DMS153 treated with DMSO at 0.1 percent for 48 hours (cell line): Measurements from ENCODE around the gene PRPF18.
A peak's percentile ranks its signal among the peaks of the same experiment; 100 is the strongest.
"Not testable (repeated sequence)": the region's sequence is repeated elsewhere in the genome, so short reads cannot be mapped to it uniquely, and the experiment has no call there.

Source experiments
- DNase-seq: peaks from one replicate; lab custom pipeline; 2025; ENCODE audit not compliant: unreplicated experiment; lab: John Stamatoyannopoulos, UW

Gene PRPF18

GRCh38 chr10:13586676-13587355, at the start of gene PRPF18:
Gene PRPF18, plus strand, starts transcription at chr10:13586965. Its CDS starts 122 bp downstream, at chr10:13587087.
- peak; percentile 56 for DNase-seq

GRCh38 chr10:13537985-13538384, 48.8 kb upstream of the PRPF18 start:
- not testable (repeated sequence) for DNase-seq

GRCh38 chr10:13542533-13542932, 44.2 kb upstream of the PRPF18 start:
- no peak for DNase-seq

GRCh38 chr10:13550802-13551201, 36.0 kb upstream of the PRPF18 start:
- no peak for DNase-seq

GRCh38 chr10:13555884-13556510, 30.8 kb upstream of the PRPF18 start:
- DNase-seq: no peak

GRCh38 chr10:13559124-13559700, 27.6 kb upstream of the PRPF18 start:
- no peak for DNase-seq

- DNase-seq: no peak
These were observed 26.2 kb upstream of the PRPF18 start for GRCh38 chr10:13560597-13560996.

GRCh38 chr10:13563481-13564445, 23.0 kb upstream of the PRPF18 start:
- DNase-seq: no peak

GRCh38 chr10:13564576-13564975, 22.2 kb upstream of the PRPF18 start:
- DNase-seq: no peak

GRCh38 chr10:13567030-13567429, 19.7 kb upstream of the PRPF18 start:
- no peak for DNase-seq

- no peak for DNase-seq
These were observed 15.2 kb upstream of the PRPF18 start for GRCh38 chr10:13571541-13571940.

GRCh38 chr10:13573960-13574359, 12.8 kb upstream of the PRPF18 start:
- DNase-seq: no peak

- no peak for DNase-seq
These were observed 1.5 kb upstream of the PRPF18 start for GRCh38 chr10:13585195-13585751.

- DNase-seq: no peak
These were observed 822 bp upstream of the PRPF18 start for GRCh38 chr10:13585943-13586342.

GRCh38 chr10:13587391-13587790, 626 bp downstream of the PRPF18 start:
- no peak for DNase-seq

- no peak for DNase-seq
These were observed 2.6 kb downstream of the PRPF18 start for GRCh38 chr10:13589316-13589715.

- no peak for DNase-seq
These were observed 4.1 kb downstream of the PRPF18 start for GRCh38 chr10:13590886-13591285.

- no peak for DNase-seq
These were observed 5.5 kb downstream of the PRPF18 start for GRCh38 chr10:13592306-13592705.

GRCh38 chr10:13593535-13593934, 6.8 kb downstream of the PRPF18 start:
- DNase-seq: no peak

GRCh38 chr10:13594641-13595040, 7.9 kb downstream of the PRPF18 start:
- no peak for DNase-seq

GRCh38 chr10:13597909-13598308, 11.1 kb downstream of the PRPF18 start:
- no peak for DNase-seq
